ENCODE measurements around the gene CLDN6. TPM values are rescaled to one million over a fixed set of nuclear protein-coding genes. Genes with fewer than 3 reads are reported as not detected.
"Not testable (repeated sequence)": the region's sequence is repeated elsewhere in the genome, so short reads cannot be mapped to it uniquely, and the experiment has no call there.

Gene CLDN6
- polyA plus RNA-seq, 10 donors, result 0.16 to 6.3 (median 0.31) TPM; not detected in 1

GRCh38 chr16:3052571-3053329, 34.8 kb upstream of the CLDN6 start:
- not testable (repeated sequence) for DNase-seq

GRCh38 chr16:3051494-3051893, 33.5 kb upstream of the CLDN6 start:
- no peak for DNase-seq

GRCh38 chr16:3051009-3051408, 33.0 kb upstream of the CLDN6 start:
- DNase-seq, result no peak

- no peak for DNase-seq
These were observed 32.5 kb upstream of the CLDN6 start for GRCh38 chr16:3050487-3050886.

DNA sequence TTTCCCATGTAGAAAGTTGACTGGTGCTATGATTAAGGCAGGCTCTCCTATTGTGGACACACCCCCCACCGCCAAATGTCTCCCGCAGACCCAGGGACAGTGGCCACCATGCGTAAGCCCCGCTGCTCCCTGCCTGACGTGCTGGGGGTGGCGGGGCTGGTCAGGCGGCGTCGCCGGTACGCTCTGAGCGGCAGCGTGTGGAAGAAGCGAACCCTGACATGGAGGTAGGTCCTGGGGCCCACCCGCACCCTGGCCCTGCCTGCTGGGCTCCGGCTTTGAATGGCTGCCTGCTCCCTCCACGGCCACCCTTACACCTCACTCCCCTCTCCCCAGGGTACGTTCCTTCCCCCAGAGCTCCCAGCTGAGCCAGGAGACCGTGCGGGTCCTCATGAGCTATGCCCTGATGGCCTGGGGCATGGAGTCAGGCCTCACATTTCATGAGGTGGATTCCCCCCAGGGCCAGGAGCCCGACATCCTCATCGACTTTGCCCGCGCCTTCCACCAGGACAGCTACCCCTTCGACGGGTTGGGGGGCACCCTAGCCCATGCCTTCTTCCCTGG, 32.0 kb upstream of the CLDN6 start:
- no peak for DNase-seq

DNA sequence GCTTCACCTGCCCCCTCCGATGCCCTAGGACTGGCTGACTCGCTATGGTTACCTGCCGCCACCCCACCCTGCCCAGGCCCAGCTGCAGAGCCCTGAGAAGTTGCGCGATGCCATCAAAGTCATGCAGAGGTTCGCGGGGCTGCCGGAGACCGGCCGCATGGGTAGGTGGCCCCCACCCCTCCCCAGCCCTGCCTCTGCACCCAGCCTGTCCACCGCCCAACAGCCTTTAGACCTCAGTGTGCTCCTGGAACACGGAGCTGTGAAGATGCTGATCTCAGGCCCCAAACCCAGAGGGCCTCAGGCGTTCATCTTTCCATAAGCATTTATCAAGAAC, 29.4 kb upstream of the CLDN6 start:
- no peak for DNase-seq

DNA sequence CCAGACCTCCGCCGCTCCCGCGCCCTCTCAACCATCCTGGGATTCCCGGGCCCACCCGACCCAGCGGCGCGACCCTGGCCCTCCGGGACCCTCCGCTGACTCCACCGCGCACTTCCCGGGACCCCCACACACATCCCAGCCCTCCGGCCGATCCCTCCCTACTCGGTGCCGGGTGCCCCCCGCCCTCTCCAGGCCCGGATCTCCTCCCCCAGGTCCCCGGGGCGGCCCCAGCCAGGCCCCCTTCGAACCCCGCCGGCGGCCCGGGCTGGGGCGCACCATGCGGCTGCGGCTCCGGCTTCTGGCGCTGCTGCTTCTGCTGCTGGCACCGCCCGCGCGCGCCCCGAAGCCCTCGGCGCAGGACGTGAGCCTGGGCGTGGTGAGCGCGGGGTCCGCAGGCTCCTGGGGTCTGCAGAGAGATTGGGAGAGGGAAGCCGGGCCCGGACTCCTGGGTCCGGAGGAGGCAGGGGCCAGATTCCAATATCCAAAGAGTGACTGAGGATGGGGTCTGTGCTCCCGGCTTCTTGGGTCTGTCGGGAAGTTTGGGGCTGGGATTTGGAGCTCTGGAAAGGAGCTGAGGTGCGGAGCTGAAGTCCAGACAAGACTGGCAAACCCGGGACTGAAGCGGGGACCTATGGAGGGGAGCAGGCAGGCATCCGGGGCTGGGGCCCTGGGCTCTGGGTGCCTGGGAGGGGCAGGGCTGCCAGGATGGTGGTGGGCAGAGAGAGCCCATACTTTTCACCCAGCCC, 28.8 kb upstream of the CLDN6 start:
- DNase-seq, result no peak

DNA sequence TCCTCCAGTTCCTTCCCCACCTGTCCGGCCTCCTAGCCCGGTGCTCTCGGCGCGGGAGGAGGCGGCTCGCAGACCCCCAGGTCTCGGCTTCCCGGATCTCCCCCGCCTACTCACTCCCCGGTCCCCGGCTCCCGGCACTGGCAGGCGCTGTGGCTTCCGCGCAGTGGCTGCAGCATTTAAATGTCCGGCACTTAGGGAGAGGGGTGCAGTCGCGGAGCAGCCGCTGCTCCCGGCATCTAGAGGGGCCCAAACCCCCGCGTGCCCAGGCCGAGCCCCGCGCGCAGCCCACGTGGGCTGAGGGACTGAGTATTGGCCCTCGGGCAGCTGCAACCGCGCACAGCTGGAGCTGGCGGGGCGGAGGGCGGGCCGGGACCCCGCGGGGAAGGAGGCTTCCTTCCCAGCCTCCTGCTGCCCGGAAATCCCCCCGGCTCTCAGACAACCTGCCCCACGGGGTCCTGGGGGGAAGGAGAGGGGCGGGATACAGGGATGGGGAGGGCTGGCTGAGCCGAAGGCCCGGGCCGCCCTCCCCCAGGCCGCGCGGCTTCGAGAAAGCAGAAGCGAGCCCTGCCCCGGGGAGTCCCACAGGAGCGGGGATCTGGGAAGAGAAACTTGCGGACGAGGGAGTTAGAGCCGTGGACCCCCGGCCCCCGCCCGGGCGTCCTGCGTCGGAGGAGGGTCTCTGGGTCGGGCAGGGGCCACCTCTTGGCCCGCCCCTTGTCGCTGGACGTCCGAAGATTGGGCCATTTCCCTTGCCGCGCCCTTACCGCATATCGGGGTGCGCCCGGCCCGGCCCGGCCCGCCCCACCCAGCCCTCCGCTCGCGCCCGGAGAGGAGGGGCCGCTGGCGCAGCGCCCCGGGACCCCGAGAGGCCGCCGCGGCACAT, 28.0 kb upstream of the CLDN6 start, which contains the start of gene MMP25:
TSS of gene MMP25 (plus strand) at position 804 of the 883 bp plus-strand sequence. CDS start 357 bp downstream, outside the sequence.
- peak in 1 of 3 donors; percentile 69 for DNase-seq

DNA sequence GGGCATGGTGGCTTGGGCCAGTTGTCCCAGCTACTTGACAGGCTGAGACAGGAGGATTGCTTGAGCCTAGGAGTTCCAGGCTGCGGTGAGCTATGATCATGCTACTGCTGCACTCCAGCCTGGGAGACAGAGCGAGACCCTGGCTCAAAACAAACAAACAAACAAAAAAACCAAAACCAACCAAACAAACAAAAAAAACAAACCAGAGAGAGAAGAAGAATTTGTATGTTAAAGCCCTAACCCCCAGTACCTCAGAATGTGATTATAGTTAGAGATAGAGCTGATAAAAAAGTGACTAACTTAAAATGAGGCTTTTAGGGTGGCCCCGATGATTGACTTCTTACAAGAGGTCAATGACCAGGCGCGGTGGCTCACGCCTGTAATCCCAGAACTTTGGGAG, 26.7 kb upstream of the CLDN6 start:
- DNase-seq, result no peak

DNA sequence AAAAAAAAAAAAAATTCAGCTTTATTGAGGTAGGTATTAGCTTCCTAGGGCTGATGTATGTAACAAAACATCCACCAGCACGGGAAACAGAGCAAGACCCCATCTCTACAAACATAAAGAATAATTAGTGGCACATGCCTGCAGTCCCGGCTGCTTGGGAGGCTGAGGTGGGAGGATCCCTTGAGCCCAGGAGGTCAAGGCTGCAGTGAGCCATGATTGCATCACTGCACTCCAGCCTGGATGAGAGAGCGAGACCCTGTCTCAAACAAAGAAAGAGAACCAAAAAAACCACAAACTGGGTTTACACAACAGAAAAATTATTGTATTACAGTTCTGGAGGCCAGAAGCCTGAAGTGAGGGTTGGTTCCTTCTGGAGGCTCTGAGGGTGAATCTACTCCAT, 24.4 kb upstream of the CLDN6 start:
- DNase-seq, result no peak

GRCh38 chr16:3038896-3039295, 20.9 kb upstream of the CLDN6 start:
- DNase-seq, result no peak

- no peak for DNase-seq
These were observed 20.3 kb upstream of the CLDN6 start for GRCh38 chr16:3038256-3038655.

GRCh38 chr16:3036726-3037315, 18.8 kb upstream of the CLDN6 start, which contains the start of gene BICDL2:
BICDL2 (minus strand) TSS chr16:3036944; CDS start chr16:3035496, 1,448 bp downstream.
- no peak for DNase-seq

- DNase-seq, result peak in 1 of 3 donors; percentile 15
These were observed 18.2 kb upstream of the CLDN6 start for GRCh38 chr16:3035972-3036725.

GRCh38 chr16:3035289-3035971, 17.4 kb upstream of the CLDN6 start:
- peak in 1 of 3 donors; percentile 8 for DNase-seq

- no peak for DNase-seq
These were observed 14.6 kb upstream of the CLDN6 start for GRCh38 chr16:3032624-3033023.

- DNase-seq, result no peak
These were observed 12.5 kb upstream of the CLDN6 start for GRCh38 chr16:3030222-3031212.

DNA sequence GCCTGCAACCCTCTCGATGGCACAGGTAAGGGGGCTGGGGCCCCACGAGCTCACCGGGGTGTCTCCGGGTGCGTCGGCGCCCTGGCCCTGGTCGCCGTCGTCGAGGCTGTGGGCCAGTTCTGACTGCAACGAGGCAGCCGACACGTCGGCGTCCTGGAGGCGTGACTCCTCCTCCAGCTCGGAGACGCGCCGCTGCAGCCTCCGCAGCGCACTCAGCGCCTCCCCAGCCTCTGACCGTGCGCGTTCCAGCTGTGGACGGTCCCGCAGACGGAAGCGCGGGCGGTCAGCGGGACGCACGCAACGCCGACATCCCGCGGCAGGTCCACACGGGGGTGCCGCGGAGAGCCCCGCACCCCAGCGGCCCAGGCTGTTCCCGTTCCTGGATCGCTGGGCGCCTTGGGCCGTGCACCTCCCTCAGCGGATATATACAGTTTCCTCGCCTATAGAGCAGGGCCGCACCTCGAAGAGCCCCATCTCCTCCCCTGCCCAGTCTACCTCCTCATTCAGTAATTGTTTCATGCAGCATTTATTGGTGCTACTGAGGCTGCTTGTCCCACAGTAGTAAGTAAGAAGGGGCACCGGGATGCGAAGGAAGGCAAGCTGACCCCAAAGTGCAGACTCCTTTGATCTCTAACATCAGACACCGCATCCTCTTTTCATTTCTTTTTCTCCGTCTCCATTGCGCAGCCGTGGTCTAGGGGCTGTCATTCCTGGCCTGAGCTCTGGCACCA, 11.7 kb upstream of the CLDN6 start:
- DNase-seq, result peak in 2 of 3 donors; percentile 36 to 66
